Measurements from ENCODE around the gene GLS. TPM values are rescaled to one million over a fixed set of nuclear protein-coding genes. Genes with fewer than 3 reads are reported as not detected.
"Not testable (repeated sequence)": the region's sequence is repeated elsewhere in the genome, so short reads cannot be mapped to it uniquely, and the experiment has no call there.

Gene GLS
- total RNA-seq, 2 donors from 2014 or later, result 221 to 318 TPM

GRCh38 chr2:190844700-190845401 is 35.8 kb upstream of the GLS start:
- no peak for ATAC-seq
- H3K27me3 Mint-ChIP-seq, result no peaks in the 10 kb centered on the region
- no peak for DNase-seq (ENCODE audit: low spot score)
- peak overlapping the region; percentile 58 for H3K4me3 Mint-ChIP-seq
- H3K9me3 Mint-ChIP-seq, result no peaks in the 10 kb centered on the region
- peak overlapping the region; percentile 58 to 77 for H3K27ac Mint-ChIP-seq
- H3K4me1 Mint-ChIP-seq (ENCODE audit: low read depth in 2 of 2), result peaks cover 7 to 12% of the 10 kb centered on the region in 2 donors
- no peaks in the 10 kb centered on the region for H3K36me3 Mint-ChIP-seq

DNA sequence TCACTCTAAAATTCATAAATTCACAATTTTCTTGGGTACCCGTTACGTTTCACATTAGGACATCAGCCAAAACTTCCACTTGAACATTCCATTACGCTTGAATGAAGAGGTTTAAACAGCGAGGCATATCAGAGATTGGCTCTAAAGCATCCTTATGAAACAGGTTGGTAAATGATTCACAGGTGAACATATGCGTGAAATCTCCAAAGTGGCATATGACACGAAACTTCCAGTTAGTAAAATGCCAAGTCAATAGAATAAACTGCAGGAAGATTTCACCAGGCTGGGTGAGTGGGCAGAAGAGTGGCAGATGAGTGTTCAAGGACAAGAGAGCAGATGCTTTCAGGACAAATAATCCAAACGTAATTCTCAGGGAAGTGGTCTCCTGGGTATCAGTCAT is 33.9 kb upstream of the GLS start:
- DNase-seq (ENCODE audit: low spot score) (no peak), ATAC-seq (no peak)
- no peak overlapping the region for H3K27ac Mint-ChIP-seq
- peaks cover 7 to 12% of the 10 kb centered on the region in 2 donors for H3K4me1 Mint-ChIP-seq (ENCODE audit: low read depth in 2 of 2)
- no peaks in the 10 kb centered on the region for H3K27me3 Mint-ChIP-seq
- no peak overlapping the region for H3K4me3 Mint-ChIP-seq
- H3K36me3 Mint-ChIP-seq, result no peaks in the 10 kb centered on the region
- no peaks in the 10 kb centered on the region for H3K9me3 Mint-ChIP-seq

- Mint-ChIP-seq H3K9me3 (no peaks in the 10 kb centered on the region), H3K4me1 (ENCODE audit: low read depth in 2 of 2) (peaks cover 7 to 12% of the 10 kb centered on the region in 2 donors), H3K36me3 (no peaks in the 10 kb centered on the region), H3K4me3 (no peak overlapping the region), H3K27ac (no peak overlapping the region), H3K27me3 (no peaks in the 10 kb centered on the region)
- ATAC-seq, result no peak
- DNase-seq (ENCODE audit: low spot score), result no peak
Measured at GRCh38 chr2:190847504-190848081, 33.0 kb upstream of the GLS start.

DNA sequence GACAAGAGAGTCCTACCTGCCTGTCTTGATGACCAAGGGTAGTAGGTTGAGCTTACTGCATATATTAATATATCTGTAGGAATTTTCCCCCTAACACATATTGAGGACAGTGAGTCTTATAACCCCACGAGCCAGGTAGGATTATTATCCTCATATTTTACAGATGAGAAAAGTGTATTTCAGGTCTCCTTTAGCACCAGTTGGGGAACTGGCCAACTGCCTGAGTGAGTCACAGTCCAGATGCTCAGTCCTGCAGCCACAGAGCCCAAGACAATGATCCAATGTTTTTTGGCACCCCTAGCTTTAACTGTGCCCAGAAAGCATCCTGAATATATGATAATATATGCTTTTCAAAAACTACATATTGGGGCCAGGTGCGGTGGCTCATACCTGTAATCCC is 30.8 kb upstream of the GLS start:
- no peak overlapping the region for H3K4me3 Mint-ChIP-seq
- no peak overlapping the region for H3K27ac Mint-ChIP-seq
- no peaks in the 10 kb centered on the region for H3K36me3 Mint-ChIP-seq
- H3K27me3 Mint-ChIP-seq, result no peaks in the 10 kb centered on the region
- DNase-seq (ENCODE audit: low spot score) (no peak), ATAC-seq (no peak)
- no peaks in the 10 kb centered on the region for H3K9me3 Mint-ChIP-seq
- H3K4me1 Mint-ChIP-seq (ENCODE audit: low read depth in 2 of 2), result peaks cover 0 to under 1% of the 10 kb centered on the region in 2 donors

DNA sequence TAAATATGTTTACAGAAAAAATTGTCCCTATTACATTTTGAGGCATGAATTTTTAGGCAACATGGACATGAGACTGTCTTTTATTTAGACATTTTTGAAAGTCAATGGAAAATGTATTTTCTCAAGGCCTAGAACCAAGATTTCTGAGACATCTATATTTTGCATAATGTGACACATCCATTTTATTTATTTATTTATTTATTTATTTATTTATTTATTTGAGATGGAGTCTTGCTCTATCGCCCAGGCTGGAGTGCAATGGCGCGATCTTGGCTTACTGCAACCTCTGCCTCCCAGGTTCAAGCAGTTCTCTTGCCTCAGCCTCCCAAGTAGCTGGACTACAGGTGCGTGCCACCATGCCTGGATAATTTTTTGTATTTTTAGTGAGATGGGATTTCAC is 27.6 kb upstream of the GLS start:
- not testable (repeated sequence) for H3K9me3 Mint-ChIP-seq; H3K36me3 Mint-ChIP-seq; DNase-seq (ENCODE audit: low spot score); H3K27me3 Mint-ChIP-seq; H3K27ac Mint-ChIP-seq; H3K4me3 Mint-ChIP-seq; ATAC-seq; H3K4me1 Mint-ChIP-seq (ENCODE audit: low read depth in 2 of 2)

- Mint-ChIP-seq H3K27me3 (no peaks in the 10 kb centered on the region), H3K36me3 (no peaks in the 10 kb centered on the region), H3K9me3 (no peaks in the 10 kb centered on the region), H3K4me3 (no peak overlapping the region), H3K27ac (no peak overlapping the region), H3K4me1 (ENCODE audit: low read depth in 2 of 2) (no peaks in the 10 kb centered on the region)
- ATAC-seq, result no peak
- DNase-seq (ENCODE audit: low spot score), result no peak
Measured at GRCh38 chr2:190853531-190854383, 26.9 kb upstream of the GLS start.

DNA sequence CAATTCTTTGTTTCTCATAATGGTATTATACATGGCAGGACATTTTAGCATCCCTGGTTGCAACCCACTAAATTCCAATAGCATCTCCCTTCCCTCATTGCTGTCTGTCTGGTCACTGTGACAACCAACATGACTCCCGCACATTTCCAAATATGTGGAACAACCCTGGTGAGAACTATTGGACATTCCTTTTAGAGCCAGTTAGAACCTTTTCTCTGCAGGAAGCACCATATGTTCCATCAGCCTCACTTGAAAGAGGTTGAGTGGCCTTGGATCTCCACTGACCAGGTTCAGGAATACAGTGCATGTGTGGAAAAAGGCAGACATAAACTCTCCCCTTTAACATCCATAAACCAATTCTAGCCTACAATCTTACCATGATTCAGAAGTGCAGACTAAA is 25.9 kb upstream of the GLS start:
- no peaks in the 10 kb centered on the region for H3K36me3 Mint-ChIP-seq
- H3K9me3 Mint-ChIP-seq, result no peaks in the 10 kb centered on the region

DNA sequence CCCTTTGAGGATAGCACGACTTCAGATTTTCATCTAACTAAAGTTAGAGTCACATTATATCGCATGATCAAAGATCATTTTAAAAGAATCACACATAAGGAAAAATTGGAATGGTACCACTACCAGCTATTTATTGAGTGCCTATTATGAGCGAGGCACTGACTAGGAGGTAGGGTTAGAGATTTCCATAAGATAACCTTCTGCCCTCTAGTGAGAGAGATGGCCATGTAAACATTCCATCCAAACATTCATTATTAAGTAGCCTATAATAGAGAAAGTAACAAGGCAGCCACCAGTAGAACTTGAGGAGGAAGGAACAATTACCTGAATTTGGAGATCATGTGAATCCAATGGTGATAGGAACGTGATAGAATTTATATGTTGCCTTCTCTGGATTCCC is 25.4 kb upstream of the GLS start:
- ATAC-seq (no peak), DNase-seq (ENCODE audit: low spot score) (no peak)
- Mint-ChIP-seq H3K4me1 (ENCODE audit: low read depth in 2 of 2) (no peaks in the 10 kb centered on the region), H3K27ac (no peak overlapping the region), H3K9me3 (no peaks in the 10 kb centered on the region), H3K4me3 (no peak overlapping the region), H3K36me3 (peaks cover 3% of the 10 kb centered on the region), H3K27me3 (peaks cover 0 to 3% of the 10 kb centered on the region in 2 donors)

More for the DNA sequence above, 25.9 kb upstream of the GLS start:
- H3K4me3 Mint-ChIP-seq, result no peak overlapping the region
- ATAC-seq, result no peak
- no peaks in the 10 kb centered on the region for H3K4me1 Mint-ChIP-seq (ENCODE audit: low read depth in 2 of 2)
- no peak for DNase-seq (ENCODE audit: low spot score)
- no peaks in the 10 kb centered on the region for H3K27me3 Mint-ChIP-seq
- no peak overlapping the region for H3K27ac Mint-ChIP-seq

- Mint-ChIP-seq H3K36me3 (peaks cover 17% of the 10 kb centered on the region), H3K4me3 (no peak overlapping the region), H3K27ac (no peak overlapping the region), H3K4me1 (ENCODE audit: low read depth in 2 of 2) (peaks cover 0 to under 1% of the 10 kb centered on the region in 2 donors), H3K27me3 (peaks cover 0 to 3% of the 10 kb centered on the region in 2 donors), H3K9me3 (no peaks in the 10 kb centered on the region)
- DNase-seq (ENCODE audit: low spot score) (no peak), ATAC-seq (no peak)
Measured at GRCh38 chr2:190856985-190857384, 23.6 kb upstream of the GLS start.

DNA sequence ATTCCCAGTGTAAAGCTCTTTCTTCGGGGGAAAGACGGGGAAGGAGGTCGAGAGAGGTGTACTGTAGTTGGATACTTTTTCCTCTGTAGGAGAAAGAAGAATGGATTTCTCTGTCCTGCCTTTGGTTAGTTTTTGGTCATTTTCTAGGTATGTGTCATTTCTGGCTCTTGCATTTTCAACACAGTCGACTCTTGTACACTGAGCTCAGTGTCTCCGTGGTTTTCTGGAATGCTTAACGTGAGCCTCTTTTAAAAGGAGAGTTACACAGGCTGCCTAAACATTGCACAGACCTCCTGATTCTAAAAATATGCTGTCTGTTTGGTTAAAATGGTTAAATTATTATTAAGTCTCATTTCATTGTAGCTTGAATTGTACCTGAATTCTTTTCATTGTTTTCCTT is 21.8 kb upstream of the GLS start:
- Mint-ChIP-seq H3K4me3 (no peak overlapping the region), H3K9me3 (no peaks in the 10 kb centered on the region), H3K36me3 (peaks cover 23% of the 10 kb centered on the region)

GRCh38 chr2:190859347-190860297 is 21.0 kb upstream of the GLS start:
- Mint-ChIP-seq H3K36me3 (peaks cover 23% of the 10 kb centered on the region), H3K27ac (no peak overlapping the region), H3K27me3 (peaks cover 0 to 3% of the 10 kb centered on the region in 2 donors), H3K4me1 (ENCODE audit: low read depth in 2 of 2) (peaks cover 7 to 18% of the 10 kb centered on the region in 2 donors), H3K4me3 (no peak overlapping the region), H3K9me3 (no peaks in the 10 kb centered on the region)
- ATAC-seq (no peak), DNase-seq (ENCODE audit: low spot score) (no peak)

More for the DNA sequence above, 21.8 kb upstream of the GLS start:
- Mint-ChIP-seq H3K27me3 (peaks cover 0 to 3% of the 10 kb centered on the region in 2 donors), H3K27ac (no peak overlapping the region), H3K4me1 (ENCODE audit: low read depth in 2 of 2) (peaks cover 7 to 18% of the 10 kb centered on the region in 2 donors)
- DNase-seq (ENCODE audit: low spot score) (no peak), ATAC-seq (no peak)

DNA sequence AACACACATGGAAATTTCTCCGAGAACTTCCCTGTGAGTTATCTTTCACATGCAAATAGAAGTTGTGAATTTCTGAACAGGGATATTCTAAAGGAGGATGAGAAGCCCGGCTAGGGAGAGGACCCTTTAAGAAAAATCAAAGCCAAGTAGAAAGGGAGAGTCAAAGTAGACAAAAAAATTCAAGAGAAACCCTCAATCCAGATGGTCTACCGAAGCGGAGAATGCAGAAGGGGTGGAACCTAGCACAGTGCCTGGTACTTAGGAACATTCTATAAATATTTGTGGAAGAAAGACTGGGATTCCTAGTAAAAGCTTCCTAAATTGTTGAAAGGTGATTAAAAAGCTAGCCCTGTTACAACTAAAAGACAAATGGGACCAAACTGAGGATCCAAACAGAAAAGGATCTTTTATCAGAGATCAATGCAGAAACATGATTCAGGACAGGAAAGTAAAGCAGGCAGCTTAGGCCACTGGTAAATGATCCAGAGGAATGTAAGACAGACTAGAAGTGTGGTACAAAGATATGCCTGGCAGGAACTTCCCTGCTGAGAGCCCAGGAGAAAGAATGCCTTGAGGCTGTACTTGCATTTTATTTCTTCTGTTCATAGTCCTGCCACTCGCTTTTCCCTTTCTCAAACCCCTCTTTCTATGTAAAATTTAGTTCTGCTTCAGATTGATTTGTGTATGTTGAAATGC is 19.5 kb upstream of the GLS start:
- Mint-ChIP-seq H3K4me1 (ENCODE audit: low read depth in 2 of 2) (peaks cover 7 to 18% of the 10 kb centered on the region in 2 donors), H3K9me3 (no peaks in the 10 kb centered on the region), H3K4me3 (no peak overlapping the region)

GRCh38 chr2:190862128-190862527 is 18.5 kb upstream of the GLS start:
- not testable (repeated sequence) for H3K27me3 Mint-ChIP-seq; H3K9me3 Mint-ChIP-seq; DNase-seq (ENCODE audit: low spot score); ATAC-seq; H3K27ac Mint-ChIP-seq
- Mint-ChIP-seq H3K4me1 (ENCODE audit: low read depth in 2 of 2) (peaks cover 7 to 18% of the 10 kb centered on the region in 2 donors), H3K36me3 (peaks cover 23% of the 10 kb centered on the region), H3K4me3 (peak overlapping the region; percentile 32)

More for the DNA sequence above, 19.5 kb upstream of the GLS start:
- no peak for DNase-seq (ENCODE audit: low spot score)
- peaks cover 0 to 3% of the 10 kb centered on the region in 2 donors for H3K27me3 Mint-ChIP-seq
- H3K36me3 Mint-ChIP-seq, result peaks cover 23% of the 10 kb centered on the region
- no peak for ATAC-seq
- no peak overlapping the region for H3K27ac Mint-ChIP-seq
